WTC11 (cell line): ENCODE measurements around the gene CAMTA1. TPM values are rescaled to one million over a fixed set of nuclear protein-coding genes. Genes with fewer than 3 reads are reported as not detected.
"Not testable (repeated sequence)": the region's sequence is repeated elsewhere in the genome, so short reads cannot be mapped to it uniquely, and the experiment has no call there.

ENCODE experiments used
- ATAC-seq: fragments of 200-7000 bp; cut with Tn5 transposase; 2 replicates; pipeline ENCODE4 v1.10.0; 2021; ENCODE audit warnings: mild to moderate bottlenecking, moderate library complexity
- CTCF ChIA-PET: fragments of 300-600 bp; sonication (Branson Sonifier 250); formaldehyde crosslinking; loops from one replicate; lab custom pipeline; 2021; ENCODE audit warnings: antibody characterized with exemption; lab: Charles Lee
- POLR2A ChIA-PET: fragments of 350-600 bp; sonication (Branson Sonifier 250); formaldehyde crosslinking; loops from one replicate; lab custom pipeline; 2021; ENCODE audit warnings: antibody characterized with exemption; lab: Charles Lee
- DNase-seq: peaks from one replicate; pipeline ENCODE4 v3.0.0; 2021; ENCODE audit warnings: low spot score
- H3K27ac Mint-ChIP-seq: 2 replicates; pipeline ENCODE4 v1.8.0; 2021; ENCODE audit warnings: mixed read lengths
- H3K27me3 Mint-ChIP-seq: 2 replicates; pipeline ENCODE4 v1.8.0; 2021; ENCODE audit warnings: low read depth, mild to moderate bottlenecking, moderate library complexity, mixed read lengths
- H3K36me3 Mint-ChIP-seq: 2 replicates; pipeline ENCODE4 v1.8.0; 2021; ENCODE audit warnings: mixed read lengths
- H3K4me1 Mint-ChIP-seq: 2 replicates; pipeline ENCODE4 v1.8.0; 2022; ENCODE audit warnings: mixed read lengths
- H3K4me3 Mint-ChIP-seq: 2 replicates; pipeline ENCODE4 v1.8.0; 2021; ENCODE audit warnings: mild to moderate bottlenecking, moderate library complexity, mixed read lengths
- H3K9me3 Mint-ChIP-seq: 2 replicates; pipeline ENCODE4 v1.8.0; 2021; ENCODE audit warnings: mixed read lengths
- ATF3 ChIP-seq: sonication (generic); formaldehyde crosslinking; conservative IDR thresholded peaks from 2 replicates; pipeline ENCODE4 v1.8.1; 2022; ENCODE audit warnings: mild to moderate bottlenecking, missing genetic modification reagents
- E2F4 ChIP-seq: sonication (generic); formaldehyde crosslinking; IDR thresholded peaks from 2 replicates; pipeline ENCODE4 v1.8.1; 2022; ENCODE audit warnings: low read depth, mild to moderate bottlenecking, moderate library complexity, missing genetic modification reagents, borderline replicate concordance
- ETV6 ChIP-seq: sonication (generic); formaldehyde crosslinking; IDR thresholded peaks from 2 replicates; pipeline ENCODE4 v1.8.1; 2022; ENCODE audit warnings: mild to moderate bottlenecking, missing genetic modification reagents
- FOXJ3 ChIP-seq: sonication (generic); formaldehyde crosslinking; IDR thresholded peaks from 2 replicates; pipeline ENCODE4 v1.9.0; 2021; ENCODE audit warnings: missing genetic modification reagents, mild to moderate bottlenecking, borderline replicate concordance
- FOXP4 ChIP-seq: sonication (generic); formaldehyde crosslinking; IDR thresholded peaks from 2 replicates; pipeline ENCODE4 v1.8.0; 2022; ENCODE audit warnings: mild to moderate bottlenecking, missing genetic modification reagents
- STAT6 ChIP-seq: sonication (generic); formaldehyde crosslinking; conservative IDR thresholded peaks from 2 replicates; pipeline ENCODE4 v1.8.1; 2023; ENCODE audit warnings: mild to moderate bottlenecking, low read depth, missing genetic modification reagents, moderate library complexity
- TEAD4 ChIP-seq: sonication (generic); formaldehyde crosslinking; IDR thresholded peaks from 2 replicates; pipeline ENCODE4 v1.8.0; 2022; ENCODE audit warnings: mild to moderate bottlenecking, missing genetic modification reagents
- USF1 ChIP-seq: sonication (generic); formaldehyde crosslinking; IDR thresholded peaks from 2 replicates; pipeline ENCODE4 v1.8.0; 2022; ENCODE audit warnings: mild to moderate bottlenecking, missing genetic modification reagents
- ZNF121 ChIP-seq: sonication (generic); formaldehyde crosslinking; IDR thresholded peaks from 2 replicates; pipeline ENCODE4 v1.8.0; 2023; ENCODE audit warnings: missing genetic modification reagents
- ZNF232 ChIP-seq: sonication (generic); formaldehyde crosslinking; IDR thresholded peaks from 2 replicates; pipeline ENCODE4 v1.8.0; 2022; ENCODE audit warnings: mild to moderate bottlenecking, missing genetic modification reagents
- ZNF263 ChIP-seq: sonication (generic); formaldehyde crosslinking; IDR thresholded peaks from 2 replicates; pipeline ENCODE4 v1.8.1; 2022; ENCODE audit warnings: low read depth, mild to moderate bottlenecking, moderate library complexity, missing genetic modification reagents
- ZNF423 ChIP-seq: fragments of 250-450 bp; sonication (Bioruptor Pico); IDR thresholded peaks from 2 replicates; pipeline ENCODE4 v2.1.2; 2022; ENCODE audit warnings: mild to moderate bottlenecking, moderate library complexity
- ZNF532 ChIP-seq: fragments of 250-450 bp; sonication (Bioruptor Pico); IDR thresholded peaks from 2 replicates; pipeline ENCODE4 v1.9.0; 2021; ENCODE audit warnings: mild to moderate bottlenecking, borderline replicate concordance
- ZNF671 ChIP-seq: fragments of 250-450 bp; sonication (Bioruptor Pico); IDR thresholded peaks from 2 replicates; pipeline ENCODE4 v1.8.0; 2021; ENCODE audit warnings: mild to moderate bottlenecking
- ZSCAN18 ChIP-seq: fragments of 250-450 bp; sonication (Bioruptor Pico); IDR thresholded peaks from 2 replicates; pipeline ENCODE4 v2.1.2; 2022; ENCODE audit warnings: mild to moderate bottlenecking, moderate library complexity
- total RNA-seq: library from RNA; stranded (reverse); gene quantifications from 3 replicates; pipeline ENCODE4 v1.2.3, GENCODE V29; 2021

CAMTA1 gene
- total RNA-seq, 1 experiment from 2014 or later, result 86.4 TPM

GRCh38 chr1:6809461-6809860 lies 24.2 kb downstream of the CAMTA1 start:
- POLR2A ChIA-PET, result interaction anchor here (0.7 kb wide), 1 partner anchor 172 kb away, joined by 6 read pairs; no protein-coding TSS in a partner anchor
- DNase-seq (no peak), ATAC-seq (no peak)
- Mint-ChIP-seq H3K36me3 (no peaks in the 10 kb centered on the region), H3K27me3 (no peaks in the 10 kb centered on the region), H3K4me3 (no peak overlapping the region), H3K9me3 (no peaks in the 10 kb centered on the region), H3K27ac (no peak overlapping the region), H3K4me1 (peaks cover 18% of the 10 kb centered on the region)
- TF ChIP-seq ETV6 (CRISPR knock-in tag), result no peak
- TF ChIP-seq ZSCAN18, result no peak
- TF ChIP-seq USF1, result no peak
- TF ChIP-seq ZNF423 (CRISPR knock-in tag), result no peak
- no peak for TF ChIP-seq ZNF121
- TF ChIP-seq FOXP4 (CRISPR knock-in tag), result no peak
- TF ChIP-seq FOXJ3 (CRISPR knock-in tag), result no peak
- TF ChIP-seq E2F4 (CRISPR knock-in tag), result no peak
- TF ChIP-seq ZNF532 (CRISPR knock-in tag), result no peak
- no peak for TF ChIP-seq TEAD4 (CRISPR knock-in tag)
- TF ChIP-seq ZNF232 (CRISPR knock-in tag), result no peak
- TF ChIP-seq, all 79 proteins: peak for 0
- CTCF ChIA-PET, result no interaction called here

- CTCF ChIA-PET, POLR2A ChIA-PET, ATAC-seq, H3K36me3 Mint-ChIP-seq, H3K27ac Mint-ChIP-seq, DNase-seq, H3K27me3 Mint-ChIP-seq, H3K4me3 Mint-ChIP-seq, H3K9me3 Mint-ChIP-seq: not testable (repeated sequence)
- H3K4me1 Mint-ChIP-seq, result peaks cover 14% of the 10 kb centered on the region
Observed at GRCh38 chr1:6810146-6810734, 25.0 kb downstream of the CAMTA1 start.

- Mint-ChIP-seq H3K4me3 (no peak overlapping the region), H3K9me3 (no peaks in the 10 kb centered on the region), H3K4me1 (peaks cover 17% of the 10 kb centered on the region), H3K27ac (peak overlapping the region; percentile 10), H3K27me3 (no peaks in the 10 kb centered on the region), H3K36me3 (no peaks in the 10 kb centered on the region)
- no peak for DNase-seq
- POLR2A ChIA-PET, result no interaction called here
- no peak for ATAC-seq
- CTCF ChIA-PET, result interaction anchor here (1.1 kb wide), 1 partner anchor 258 kb away, joined by 3 read pairs; no protein-coding TSS in a partner anchor
- TF ChIP-seq ZNF671 (CRISPR knock-in tag) (no peak), ATF3 (no peak), E2F4 (CRISPR knock-in tag) (no peak), ZNF263 (CRISPR knock-in tag) (no peak), STAT6 (CRISPR knock-in tag) (no peak)
Observed at GRCh38 chr1:6811583-6811982, 26.3 kb downstream of the CAMTA1 start.
